GM21737 (cell line): ENCODE data around the gene MUSK.
"Not testable (repeated sequence)": the region's sequence is repeated elsewhere in the genome, so short reads cannot be mapped to it uniquely, and the experiment has no call there.

Experiments
- ATAC-seq: cut with Tn5 transposase; IDR thresholded peaks from one replicate; pipeline ENCODE4 v1.9.1; 2021; ENCODE audit warnings: mild to moderate bottlenecking, moderate library complexity; ENCODE audit not compliant: unreplicated experiment

Gene MUSK

GRCh38 chr9:110808599-110808980 is 140.0 kb downstream of the MUSK start:
- ATAC-seq: peak; percentile 95

GRCh38 chr9:110809038-110809595 is 140.5 kb downstream of the MUSK start:
- ATAC-seq: peak; percentile 43

GRCh38 chr9:110810262-110810976 is 141.8 kb downstream of the MUSK start:
- no peak for ATAC-seq

- no peak for ATAC-seq
Observed at GRCh38 chr9:110812886-110813285, 144.3 kb downstream of the MUSK start.

GRCh38 chr9:110814159-110814558 is 145.6 kb downstream of the MUSK start:
- no peak for ATAC-seq

GRCh38 chr9:110815361-110815760 is 146.8 kb downstream of the MUSK start:
- no peak for ATAC-seq

GRCh38 chr9:110820381-110820780 is 151.8 kb downstream of the MUSK start:
- ATAC-seq: no peak

GRCh38 chr9:110821064-110821463 is 152.5 kb downstream of the MUSK start:
- peak; percentile 92 for ATAC-seq

- not testable (repeated sequence) for ATAC-seq
Observed at GRCh38 chr9:110825129-110825528, 156.5 kb downstream of the MUSK start.

- ATAC-seq: no peak
Observed at GRCh38 chr9:110825950-110826349, 157.4 kb downstream of the MUSK start.

- ATAC-seq: not testable (repeated sequence)
Observed at GRCh38 chr9:110826400-110826799, 157.8 kb downstream of the MUSK start.

- no peak for ATAC-seq
Observed at GRCh38 chr9:110828264-110828663, 159.7 kb downstream of the MUSK start.

- no peak for ATAC-seq
Observed at GRCh38 chr9:110830495-110830894, 161.9 kb downstream of the MUSK start.

GRCh38 chr9:110832926-110833325 is 164.3 kb downstream of the MUSK start:
- ATAC-seq: no peak

- no peak for ATAC-seq
Observed at GRCh38 chr9:110835404-110835803, 166.8 kb downstream of the MUSK start.

- ATAC-seq: no peak
Observed at GRCh38 chr9:110835859-110836271, 167.3 kb downstream of the MUSK start.

GRCh38 chr9:110837401-110838005 is 168.9 kb downstream of the MUSK start:
- ATAC-seq: no peak

- ATAC-seq: no peak
Observed at GRCh38 chr9:110842169-110842568, 173.6 kb downstream of the MUSK start.

GRCh38 chr9:110842986-110843385 is 174.4 kb downstream of the MUSK start:
- ATAC-seq: no peak

- no peak for ATAC-seq
Observed at GRCh38 chr9:110844121-110844520, 175.5 kb downstream of the MUSK start.

- no peak for ATAC-seq
Observed at GRCh38 chr9:110846215-110846614, 177.6 kb downstream of the MUSK start.

GRCh38 chr9:110847671-110848070 is 179.1 kb downstream of the MUSK start:
- ATAC-seq: no peak
